Measurements from ENCODE around the gene DCBLD1.

DNA sequence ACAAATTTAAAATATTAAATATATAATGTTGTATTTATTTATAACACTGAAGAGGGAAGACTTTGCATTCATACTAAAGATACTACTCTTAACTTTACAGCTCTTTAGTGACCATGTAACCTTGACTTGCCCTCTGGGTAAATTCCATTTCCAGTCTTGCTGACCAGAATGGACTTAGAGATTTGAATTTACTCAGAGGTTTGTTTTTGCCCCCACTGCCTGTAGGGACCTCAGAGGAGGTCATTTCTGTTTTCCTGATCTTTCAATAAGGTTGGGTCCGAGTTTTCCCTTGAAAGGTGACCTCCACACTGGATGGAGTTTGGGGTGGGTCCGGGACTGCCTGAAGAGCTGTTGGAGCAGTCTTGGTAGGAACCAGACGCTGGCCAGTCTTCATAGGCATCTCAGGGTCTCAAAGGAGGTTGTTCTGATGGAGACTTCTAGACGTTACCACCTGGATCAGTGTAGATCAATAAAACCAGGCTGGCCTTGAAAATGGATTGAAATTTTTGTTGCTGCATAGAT, 26.0 kb downstream of the DCBLD1 start:
- TF ChIP-seq, protein P1, sequence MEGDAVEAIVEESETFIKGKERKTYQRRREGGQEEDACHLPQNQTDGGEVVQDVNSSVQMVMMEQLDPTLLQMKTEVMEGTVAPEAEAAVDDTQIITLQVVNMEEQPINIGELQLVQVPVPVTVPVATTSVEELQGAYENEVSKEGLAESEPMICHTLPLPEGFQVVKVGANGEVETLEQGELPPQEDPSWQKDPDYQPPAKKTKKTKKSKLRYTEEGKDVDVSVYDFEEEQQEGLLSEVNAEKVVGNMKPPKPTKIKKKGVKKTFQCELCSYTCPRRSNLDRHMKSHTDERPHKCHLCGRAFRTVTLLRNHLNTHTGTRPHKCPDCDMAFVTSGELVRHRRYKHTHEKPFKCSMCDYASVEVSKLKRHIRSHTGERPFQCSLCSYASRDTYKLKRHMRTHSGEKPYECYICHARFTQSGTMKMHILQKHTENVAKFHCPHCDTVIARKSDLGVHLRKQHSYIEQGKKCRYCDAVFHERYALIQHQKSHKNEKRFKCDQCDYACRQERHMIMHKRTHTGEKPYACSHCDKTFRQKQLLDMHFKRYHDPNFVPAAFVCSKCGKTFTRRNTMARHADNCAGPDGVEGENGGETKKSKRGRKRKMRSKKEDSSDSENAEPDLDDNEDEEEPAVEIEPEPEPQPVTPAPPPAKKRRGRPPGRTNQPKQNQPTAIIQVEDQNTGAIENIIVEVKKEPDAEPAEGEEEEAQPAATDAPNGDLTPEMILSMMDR (IDR thresholded peaks at IDR 0.05; ENCODE audit: low read length): no peak
- TF ChIP-seq EZH2 (IDR thresholded peaks at IDR 0.05; ENCODE audit: borderline replicate concordance, low read length): no peak

Data from OCI-LY1 (cell line).